ENCODE results near the gene ARL6IP4.

ARL6IP4 gene

DNA sequence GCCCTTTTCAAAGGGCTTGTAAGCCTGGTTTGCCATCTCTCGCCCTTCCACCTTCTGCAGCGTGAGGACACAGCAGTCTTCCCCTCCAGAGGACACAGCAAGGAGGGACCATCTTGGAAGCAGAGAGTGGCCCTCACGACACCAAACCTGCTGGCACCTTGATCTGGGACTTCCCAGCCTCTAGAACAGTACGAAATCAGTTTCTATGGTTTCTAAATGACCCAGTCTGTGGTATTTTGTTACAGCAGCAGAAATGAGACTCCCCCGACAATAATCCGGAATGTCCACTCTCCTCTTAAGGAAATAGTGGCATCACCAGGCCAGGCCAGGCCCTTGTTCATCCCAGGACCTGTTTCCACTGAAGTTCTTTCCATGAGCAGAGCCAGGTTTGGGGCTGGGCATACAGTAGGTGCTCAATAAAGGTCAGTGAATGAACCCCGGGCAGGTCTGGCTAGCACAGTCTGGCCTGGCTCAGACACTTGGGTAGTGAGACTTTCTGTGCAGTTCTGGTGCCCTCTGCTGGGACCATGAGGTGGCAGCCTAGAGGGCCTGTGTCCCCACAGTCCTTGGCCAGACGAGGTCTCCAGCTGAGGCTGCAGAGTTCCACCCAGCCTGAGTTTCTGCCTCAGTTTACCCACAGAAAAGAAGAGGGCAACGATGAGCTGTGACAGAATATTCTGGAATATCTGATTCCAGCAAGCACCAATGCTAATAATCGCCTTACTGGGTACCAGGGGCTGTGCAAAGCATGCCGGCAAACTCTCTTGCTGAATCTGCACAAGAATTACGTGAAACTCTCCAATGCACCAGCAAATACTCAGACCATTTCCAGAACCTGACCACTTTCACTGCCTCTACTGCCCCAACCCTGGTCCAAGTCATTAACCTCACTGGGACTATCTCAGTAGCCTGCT is 28.2 kb upstream of the ARL6IP4 start:
- no peak overlapping the region for H3K4me3 ChIP-seq (ENCODE audit: low read depth, low read length)
- DNase-seq (ENCODE audit: low read depth): peak; percentile 81
- no peak for TF ChIP-seq POLR2A (IDR thresholded peaks at IDR 0.05; ENCODE audit: extremely low read depth, insufficient read length)
- TF ChIP-seq, protein P1, sequence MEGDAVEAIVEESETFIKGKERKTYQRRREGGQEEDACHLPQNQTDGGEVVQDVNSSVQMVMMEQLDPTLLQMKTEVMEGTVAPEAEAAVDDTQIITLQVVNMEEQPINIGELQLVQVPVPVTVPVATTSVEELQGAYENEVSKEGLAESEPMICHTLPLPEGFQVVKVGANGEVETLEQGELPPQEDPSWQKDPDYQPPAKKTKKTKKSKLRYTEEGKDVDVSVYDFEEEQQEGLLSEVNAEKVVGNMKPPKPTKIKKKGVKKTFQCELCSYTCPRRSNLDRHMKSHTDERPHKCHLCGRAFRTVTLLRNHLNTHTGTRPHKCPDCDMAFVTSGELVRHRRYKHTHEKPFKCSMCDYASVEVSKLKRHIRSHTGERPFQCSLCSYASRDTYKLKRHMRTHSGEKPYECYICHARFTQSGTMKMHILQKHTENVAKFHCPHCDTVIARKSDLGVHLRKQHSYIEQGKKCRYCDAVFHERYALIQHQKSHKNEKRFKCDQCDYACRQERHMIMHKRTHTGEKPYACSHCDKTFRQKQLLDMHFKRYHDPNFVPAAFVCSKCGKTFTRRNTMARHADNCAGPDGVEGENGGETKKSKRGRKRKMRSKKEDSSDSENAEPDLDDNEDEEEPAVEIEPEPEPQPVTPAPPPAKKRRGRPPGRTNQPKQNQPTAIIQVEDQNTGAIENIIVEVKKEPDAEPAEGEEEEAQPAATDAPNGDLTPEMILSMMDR (IDR thresholded peaks at IDR 0.05; ENCODE audit: low read depth, low read length): peak; percentile 98
- TF ChIP-seq, protein P2, sequence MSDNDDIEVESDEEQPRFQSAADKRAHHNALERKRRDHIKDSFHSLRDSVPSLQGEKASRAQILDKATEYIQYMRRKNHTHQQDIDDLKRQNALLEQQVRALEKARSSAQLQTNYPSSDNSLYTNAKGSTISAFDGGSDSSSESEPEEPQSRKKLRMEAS (IDR thresholded peaks at IDR 0.05; ENCODE audit: low read depth, low read length): peak; percentile 60

DNA sequence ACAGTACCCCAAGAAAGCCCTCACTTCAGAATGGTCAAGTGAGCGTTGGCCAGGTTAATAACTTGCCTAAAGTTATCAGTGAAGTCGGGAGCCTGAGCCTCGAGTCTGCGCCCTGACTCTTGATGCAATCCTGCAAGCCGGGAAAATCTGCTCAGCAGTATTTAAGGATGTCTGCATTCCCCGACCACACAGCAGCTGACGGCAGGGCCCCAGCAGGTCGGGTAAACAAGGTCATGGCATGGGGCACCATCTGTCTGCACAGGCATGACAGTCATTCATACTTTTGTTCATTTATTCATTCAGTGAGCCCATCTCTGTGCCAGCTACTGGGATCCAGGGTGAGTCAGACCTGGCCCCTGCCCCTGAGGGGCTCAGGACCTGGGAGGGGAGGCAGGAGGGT is 25.3 kb upstream of the ARL6IP4 start:
- TF ChIP-seq, protein P2 (IDR thresholded peaks at IDR 0.05; ENCODE audit: low read depth, low read length): no peak
- TF ChIP-seq, protein P1 (IDR thresholded peaks at IDR 0.05; ENCODE audit: low read depth, low read length): no peak
- no peak for TF ChIP-seq MYC (IDR thresholded peaks at IDR 0.05; ENCODE audit: low read depth, low read length)
- no peak for TF ChIP-seq POLR2A (IDR thresholded peaks at IDR 0.05; ENCODE audit: extremely low read depth, insufficient read length)
- H3K4me3 ChIP-seq (ENCODE audit: low read depth, low read length): no peak overlapping the region
- DNase-seq (ENCODE audit: low read depth): no peak

DNA sequence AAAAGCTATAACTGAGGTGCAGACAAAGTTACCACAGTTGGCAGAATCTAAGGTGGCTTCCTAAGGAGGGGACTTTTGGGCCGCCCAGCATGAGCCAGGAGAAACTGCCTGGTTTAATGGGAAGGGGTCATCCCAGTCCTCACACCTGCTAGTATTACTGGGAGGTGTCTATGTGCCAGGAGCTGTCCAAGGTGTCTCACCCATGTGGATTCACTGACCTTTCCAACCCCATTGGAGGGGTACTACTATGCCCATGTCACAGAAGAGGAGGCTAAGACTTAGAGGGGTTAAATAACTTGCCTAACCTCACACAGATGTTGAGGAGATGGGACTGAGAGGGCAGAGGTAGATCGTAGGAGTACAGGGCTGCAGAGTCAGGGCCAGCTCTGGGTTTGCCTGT is 24.4 kb upstream of the ARL6IP4 start:
- DNase-seq (ENCODE audit: low read depth): no peak
- TF ChIP-seq, protein P2 (IDR thresholded peaks at IDR 0.05; ENCODE audit: low read depth, low read length): no peak
- TF ChIP-seq POLR2A (IDR thresholded peaks at IDR 0.05; ENCODE audit: extremely low read depth, insufficient read length): no peak
- no peak for TF ChIP-seq MYC (IDR thresholded peaks at IDR 0.05; ENCODE audit: low read depth, low read length)
- TF ChIP-seq, protein P1 (IDR thresholded peaks at IDR 0.05; ENCODE audit: low read depth, low read length): no peak
- no peak overlapping the region for H3K4me3 ChIP-seq (ENCODE audit: low read depth, low read length)

DNA sequence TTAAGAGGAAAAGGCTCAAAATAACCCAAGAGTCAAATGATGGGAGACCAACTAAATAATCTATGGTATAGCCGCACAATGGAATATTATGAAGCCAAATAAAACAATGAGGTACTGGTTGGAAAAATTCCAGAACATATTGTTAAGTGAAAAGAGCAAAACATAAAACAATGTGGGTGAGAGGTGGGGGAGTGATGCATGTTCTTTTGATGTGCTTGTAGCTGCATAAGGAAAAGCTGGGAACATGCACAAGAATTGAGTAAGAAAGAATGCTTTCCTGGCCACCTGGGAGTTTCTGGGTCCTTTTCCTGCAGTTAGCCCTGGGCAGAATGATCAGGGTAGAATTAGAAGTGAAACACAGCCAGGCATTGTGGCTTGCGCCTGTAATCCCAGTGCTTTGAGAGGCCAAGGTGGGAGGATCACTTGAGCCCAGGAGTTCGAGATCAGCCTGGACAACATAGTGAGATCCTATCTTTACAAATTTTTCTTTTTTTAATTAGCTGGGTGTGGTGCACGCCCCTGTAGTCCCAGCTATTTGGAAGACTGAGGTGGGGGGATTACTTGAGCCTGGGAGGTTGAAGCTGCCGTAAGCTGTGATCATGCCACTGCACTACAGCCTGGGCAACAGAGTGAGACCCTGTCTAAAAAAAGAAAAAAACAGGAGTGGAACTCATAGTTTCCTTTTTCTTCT is 22.1 kb upstream of the ARL6IP4 start:
- no peak for DNase-seq (ENCODE audit: low read depth)
- H3K4me3 ChIP-seq (ENCODE audit: low read depth, low read length): no peak overlapping the region
- TF ChIP-seq POLR2A (IDR thresholded peaks at IDR 0.05; ENCODE audit: extremely low read depth, insufficient read length): no peak
- TF ChIP-seq, protein P2 (IDR thresholded peaks at IDR 0.05; ENCODE audit: low read depth, low read length): no peak
- no peak for TF ChIP-seq MYC (IDR thresholded peaks at IDR 0.05; ENCODE audit: low read depth, low read length)
- TF ChIP-seq, protein P1 (IDR thresholded peaks at IDR 0.05; ENCODE audit: low read depth, low read length): no peak

DNA sequence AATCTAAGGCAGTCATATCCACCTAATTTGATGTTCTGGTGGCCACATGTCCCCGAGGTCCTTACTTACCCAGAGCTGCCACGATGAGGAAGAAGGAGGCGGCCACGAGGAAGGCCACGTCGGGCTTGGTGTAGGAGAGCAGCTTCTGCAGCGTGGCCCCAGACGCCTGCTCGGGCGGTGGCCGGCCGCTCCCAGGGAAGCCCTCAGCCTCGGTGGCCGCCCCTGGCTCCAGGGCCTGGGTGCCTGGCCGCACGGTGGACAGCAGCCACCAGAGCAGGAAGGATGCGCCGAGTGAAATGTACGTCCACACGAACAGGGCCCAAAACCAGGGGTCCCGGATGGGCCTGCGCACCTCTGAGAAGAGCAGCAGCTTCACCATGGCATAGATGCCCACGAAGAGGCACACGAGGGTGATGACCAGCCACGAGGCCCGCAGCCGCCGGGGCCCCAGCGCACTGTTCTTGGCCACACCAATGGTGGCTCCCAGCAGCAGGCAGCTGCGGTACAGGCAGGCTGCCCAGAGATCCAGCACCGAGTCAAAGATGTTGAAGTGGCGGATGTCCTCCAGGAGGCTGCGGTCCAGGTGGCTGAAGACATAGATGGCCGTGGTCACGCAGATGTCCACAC is 20.8 kb upstream of the ARL6IP4 start:
- TF ChIP-seq POLR2A (IDR thresholded peaks at IDR 0.05; ENCODE audit: extremely low read depth, insufficient read length) (no peak), MYC (IDR thresholded peaks at IDR 0.05; ENCODE audit: low read depth, low read length) (no peak)
- TF ChIP-seq, protein P1 (IDR thresholded peaks at IDR 0.05; ENCODE audit: low read depth, low read length): no peak
- TF ChIP-seq, protein P2 (IDR thresholded peaks at IDR 0.05; ENCODE audit: low read depth, low read length): no peak
- H3K4me3 ChIP-seq (ENCODE audit: low read depth, low read length): no peak overlapping the region
- DNase-seq (ENCODE audit: low read depth): no peak

All from NB4 (cell line).